ENCODE measurements around the gene MAP3K19. TPM values are rescaled to one million over a fixed set of nuclear protein-coding genes. Genes with fewer than 3 reads are reported as not detected.
"Not testable (repeated sequence)": the region's sequence is repeated elsewhere in the genome, so short reads cannot be mapped to it uniquely, and the experiment has no call there.

Gene MAP3K19
- total and polyA plus RNA-seq, 10 of the 15 experiments (the other 5 are each of a cell fraction or from before 2014, with no cell fraction given): 0.05 TPM; not detected in 9

DNA sequence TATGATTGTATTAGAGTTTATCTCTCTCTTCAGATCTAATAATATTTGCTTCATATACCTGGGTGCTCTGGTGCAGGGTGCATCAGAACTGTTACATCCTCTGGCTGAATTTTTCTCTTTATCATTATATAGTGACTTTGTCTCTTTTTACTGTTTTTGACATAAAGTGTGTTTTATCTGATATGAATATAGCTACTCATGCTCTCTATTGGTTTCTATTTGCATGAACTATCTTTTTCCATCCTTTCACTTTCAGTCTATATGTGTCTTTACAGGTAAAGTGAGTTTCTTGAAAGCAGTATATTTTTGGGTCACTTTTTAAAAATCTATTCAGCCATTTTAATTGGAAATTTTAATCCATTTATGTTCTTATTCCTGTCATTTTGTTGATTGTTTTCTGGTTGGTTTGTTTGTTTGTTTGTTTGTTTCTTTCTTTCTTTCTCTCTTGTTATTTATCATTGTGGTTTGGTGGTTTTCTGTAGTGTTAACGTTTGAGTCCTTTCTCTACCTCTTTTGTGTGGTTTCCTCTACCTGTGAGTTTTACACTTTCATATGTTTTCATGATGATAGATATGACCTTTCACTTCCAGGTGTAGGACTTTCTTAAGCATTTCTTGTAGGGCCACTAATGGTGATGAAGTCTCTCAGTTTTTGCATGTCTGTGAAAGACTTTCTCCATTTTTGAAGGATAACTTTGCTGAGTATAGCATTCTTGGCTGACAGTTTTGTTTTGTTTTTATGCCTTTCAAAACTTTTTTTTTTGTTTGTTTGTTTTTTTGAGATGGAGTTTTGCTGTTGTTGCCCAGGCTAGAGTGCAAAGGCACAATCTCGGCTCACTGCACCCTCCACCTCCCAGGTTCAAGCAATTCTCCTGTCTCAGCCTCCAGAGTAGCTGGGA is 73.8 kb downstream of the MAP3K19 start:
- no peaks in the 10 kb centered on the region for H3K36me3 ChIP-seq (ENCODE audit: control insufficient read depth in 2 of 2, insufficient read depth in 2 of 2, low read length in 1 of 2)
- peak; percentile 73 for ATAC-seq
- ChIA-PET SMC1A (ENCODE audit: uncharacterized antibody, unreplicated experiment) (no interaction called here), RAD21 (ENCODE audit: unreplicated experiment) (no interaction called here), POLR2A (no interaction called here), CTCF (no interaction called here)
- H3K4me2 ChIP-seq (ENCODE audit: control insufficient read depth, insufficient read depth): no peak overlapping the region
- peaks cover 19% of the 10 kb centered on the region for H3K9me3 ChIP-seq (replicated peaks; ENCODE audit: control insufficient read depth, insufficient read depth, low read length)
- intact Hi-C loops (cut with micrococcal nuclease; ENCODE audit: unreplicated experiment): no loop called here
- no peak for DNase-seq (ENCODE audit: low read depth, low spot score)
- 43% methylated on average over 2 of the region's 2 CpGs for WGBS (ENCODE audit: insufficient coverage, insufficient replicate concordance, low lambda C conversion rate, missing lambda C conversion rate)
- in situ Hi-C loops (cut with MboI): no loop called here
- no peaks in the 10 kb centered on the region for H3K79me2 ChIP-seq (ENCODE audit: control insufficient read depth, insufficient read depth, low read length)
- no peaks in the 10 kb centered on the region for H4K20me1 ChIP-seq (ENCODE audit: control insufficient read depth, insufficient read depth)
- TF ChIP-seq FOXM1 (IDR thresholded peaks at IDR 0.05; ENCODE audit: low read depth, low read length) (0 out of 2 replicates have a peak, but pooled peaks have one; percentile 17), NFIC (IDR thresholded peaks at IDR 0.05; ENCODE audit: low read depth, low read length) (peak; percentile 43; the same call in 1 of the 2 replicates), IKZF2 (IDR thresholded peaks at IDR 0.05) (0 out of 4 replicates have a peak, but pooled peaks of 1 of the 2 experiments have one; percentile 34), JUNB (IDR thresholded peaks at IDR 0.05) (peak; percentile 54), CBX5 (IDR thresholded peaks at IDR 0.05; ENCODE audit: low read depth) (peak; percentile 96), ATF7 (IDR thresholded peaks at IDR 0.05; ENCODE audit: low read depth) (peak; percentile 47; the same call in 1 of the 2 replicates), MTA2 (IDR thresholded peaks at IDR 0.05; ENCODE audit: low read depth) (0 out of 2 replicates have a peak, but pooled peaks have one; percentile 22), RUNX3 (IDR thresholded peaks at IDR 0.05; ENCODE audit: low read length) (peak; percentile 88), CBFB (IDR thresholded peaks at IDR 0.05; ENCODE audit: low read depth) (0 out of 2 replicates have a peak, but pooled peaks have one; percentile 34), TCF7 (IDR thresholded peaks at IDR 0.05; ENCODE audit: borderline replicate concordance) (no peak), MYB (IDR thresholded peaks at IDR 0.05; ENCODE audit: borderline replicate concordance, low read depth, low read length) (no peak), SMC3 (IDR thresholded peaks at IDR 0.05; ENCODE audit: borderline replicate concordance, low read length) (no peak)
- TF ChIP-seq, protein P1, sequence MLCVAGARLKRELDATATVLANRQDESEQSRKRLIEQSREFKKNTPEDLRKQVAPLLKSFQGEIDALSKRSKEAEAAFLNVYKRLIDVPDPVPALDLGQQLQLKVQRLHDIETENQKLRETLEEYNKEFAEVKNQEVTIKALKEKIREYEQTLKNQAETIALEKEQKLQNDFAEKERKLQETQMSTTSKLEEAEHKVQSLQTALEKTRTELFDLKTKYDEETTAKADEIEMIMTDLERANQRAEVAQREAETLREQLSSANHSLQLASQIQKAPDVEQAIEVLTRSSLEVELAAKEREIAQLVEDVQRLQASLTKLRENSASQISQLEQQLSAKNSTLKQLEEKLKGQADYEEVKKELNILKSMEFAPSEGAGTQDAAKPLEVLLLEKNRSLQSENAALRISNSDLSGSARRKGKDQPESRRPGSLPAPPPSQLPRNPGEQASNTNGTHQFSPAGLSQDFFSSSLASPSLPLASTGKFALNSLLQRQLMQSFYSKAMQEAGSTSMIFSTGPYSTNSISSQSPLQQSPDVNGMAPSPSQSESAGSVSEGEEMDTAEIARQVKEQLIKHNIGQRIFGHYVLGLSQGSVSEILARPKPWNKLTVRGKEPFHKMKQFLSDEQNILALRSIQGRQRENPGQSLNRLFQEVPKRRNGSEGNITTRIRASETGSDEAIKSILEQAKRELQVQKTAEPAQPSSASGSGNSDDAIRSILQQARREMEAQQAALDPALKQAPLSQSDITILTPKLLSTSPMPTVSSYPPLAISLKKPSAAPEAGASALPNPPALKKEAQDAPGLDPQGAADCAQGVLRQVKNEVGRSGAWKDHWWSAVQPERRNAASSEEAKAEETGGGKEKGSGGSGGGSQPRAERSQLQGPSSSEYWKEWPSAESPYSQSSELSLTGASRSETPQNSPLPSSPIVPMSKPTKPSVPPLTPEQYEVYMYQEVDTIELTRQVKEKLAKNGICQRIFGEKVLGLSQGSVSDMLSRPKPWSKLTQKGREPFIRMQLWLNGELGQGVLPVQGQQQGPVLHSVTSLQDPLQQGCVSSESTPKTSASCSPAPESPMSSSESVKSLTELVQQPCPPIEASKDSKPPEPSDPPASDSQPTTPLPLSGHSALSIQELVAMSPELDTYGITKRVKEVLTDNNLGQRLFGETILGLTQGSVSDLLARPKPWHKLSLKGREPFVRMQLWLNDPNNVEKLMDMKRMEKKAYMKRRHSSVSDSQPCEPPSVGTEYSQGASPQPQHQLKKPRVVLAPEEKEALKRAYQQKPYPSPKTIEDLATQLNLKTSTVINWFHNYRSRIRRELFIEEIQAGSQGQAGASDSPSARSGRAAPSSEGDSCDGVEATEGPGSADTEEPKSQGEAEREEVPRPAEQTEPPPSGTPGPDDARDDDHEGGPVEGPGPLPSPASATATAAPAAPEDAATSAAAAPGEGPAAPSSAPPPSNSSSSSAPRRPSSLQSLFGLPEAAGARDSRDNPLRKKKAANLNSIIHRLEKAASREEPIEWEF (IDR thresholded peaks at IDR 0.05; ENCODE audit: insufficient replicate concordance, low read depth, low read length): no peak
- H3K27ac ChIP-seq (ENCODE audit: control insufficient read depth, insufficient read depth): no peak overlapping the region
- no peak overlapping the region for H3K9ac ChIP-seq (ENCODE audit: control insufficient read depth, insufficient read depth, low read length)
- H3K27me3 ChIP-seq (replicated peaks in 1 of 2; ENCODE audit: control insufficient read depth in 2 of 2, insufficient read depth in 2 of 2, low read length in 1 of 2): no peaks in the 10 kb centered on the region
- no peaks in the 10 kb centered on the region for H3K4me1 ChIP-seq (ENCODE audit: control insufficient read depth, insufficient read depth, low read length)
- peak; percentile 70 for FAIRE-seq
- H3K4me3 ChIP-seq: no peak overlapping the region
- H2AFZ ChIP-seq (ENCODE audit: control insufficient read depth, low read depth, low read length): no peak overlapping the region
- no TSS peak for BruUV-seq (replicated peaks)

DNA sequence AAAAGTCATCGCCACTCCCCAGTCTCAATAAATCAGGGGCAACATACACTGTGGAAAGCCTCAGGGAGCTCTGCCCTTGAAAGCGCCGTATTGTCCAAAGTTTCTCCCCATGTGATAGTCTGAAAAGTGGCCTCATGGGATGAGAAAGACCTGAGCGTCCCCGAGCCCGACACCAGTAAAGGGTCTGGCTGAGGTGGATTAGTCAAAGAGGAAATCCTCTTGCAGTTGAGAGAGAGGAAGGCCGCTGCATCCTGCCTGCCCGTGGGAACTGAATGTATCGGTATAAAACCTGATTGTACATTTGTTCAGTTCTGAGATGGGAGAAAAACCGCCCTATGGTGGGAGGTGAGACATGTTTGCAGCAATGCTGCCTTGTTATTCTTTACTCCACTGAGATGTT is 80.1 kb downstream of the MAP3K19 start:
- FAIRE-seq; H3K36me3 ChIP-seq (ENCODE audit: control insufficient read depth in 2 of 2, insufficient read depth in 2 of 2, low read length in 1 of 2); H3K27me3 ChIP-seq (replicated peaks in 1 of 2; ENCODE audit: control insufficient read depth in 2 of 2, insufficient read depth in 2 of 2, low read length in 1 of 2); H3K9me3 ChIP-seq (replicated peaks; ENCODE audit: control insufficient read depth, insufficient read depth, low read length); BruUV-seq (replicated peaks); H3K79me2 ChIP-seq (ENCODE audit: control insufficient read depth, insufficient read depth, low read length); H3K9ac ChIP-seq (ENCODE audit: control insufficient read depth, insufficient read depth, low read length); H3K4me3 ChIP-seq; H3K4me1 ChIP-seq (ENCODE audit: control insufficient read depth, insufficient read depth, low read length); RAD21 ChIA-PET (ENCODE audit: unreplicated experiment); SMC1A ChIA-PET (ENCODE audit: uncharacterized antibody, unreplicated experiment); H4K20me1 ChIP-seq (ENCODE audit: control insufficient read depth, insufficient read depth); POLR2A ChIA-PET; CTCF ChIA-PET; H3K4me2 ChIP-seq (ENCODE audit: control insufficient read depth, insufficient read depth); intact Hi-C loops (cut with micrococcal nuclease; ENCODE audit: unreplicated experiment); ATAC-seq; in situ Hi-C loops (cut with MboI); H3K27ac ChIP-seq (ENCODE audit: control insufficient read depth, insufficient read depth); H2AFZ ChIP-seq (ENCODE audit: control insufficient read depth, low read depth, low read length); DNase-seq (ENCODE audit: low read depth, low spot score): not testable (repeated sequence)
- WGBS (ENCODE audit: insufficient coverage, insufficient replicate concordance, low lambda C conversion rate, missing lambda C conversion rate): 57% methylated on average over 10 of the region's 10 CpGs

Data from GM12878 (cell line).